Osteoblast (primary cell): ENCODE data around the gene ATP2B3. TPM values are rescaled to one million over a fixed set of nuclear protein-coding genes. Genes with fewer than 3 reads are reported as not detected.

Experiments
- DNase-seq: peaks from one replicate; pipeline ENCODE4 v3.0.0; 2011; ENCODE audit warnings: low spot score, mixed read lengths; ENCODE audit not compliant: insufficient read length; ENCODE audit errors: missing footprints
- H2AFZ ChIP-seq: 2 replicates; pipeline ENCODE4 v1.6.0; 2011; ENCODE audit warnings: mild to moderate bottlenecking, low read length
- H3K27ac ChIP-seq: 2 replicates; pipeline ENCODE4 v1.5.1; 2011; ENCODE audit warnings: mild to moderate bottlenecking, low read depth, low read length, moderate library complexity
- H3K27me3 ChIP-seq: 2 replicates; pipeline ENCODE4 v1.6.0; 2012; ENCODE audit warnings: mild to moderate bottlenecking, control low read depth, inconsistent platforms, low read length, moderate library complexity; ENCODE audit not compliant: insufficient read depth
- H3K36me3 ChIP-seq: 2 replicates; pipeline ENCODE4 v1.5.1; 2011; ENCODE audit warnings: mild to moderate bottlenecking, low read length, control low read depth, moderate library complexity; ENCODE audit not compliant: insufficient read depth
- H3K4me1 ChIP-seq: 2 replicates; pipeline ENCODE4 v1.5.1; 2011; ENCODE audit warnings: mild to moderate bottlenecking, low read length, control low read depth, moderate library complexity; ENCODE audit not compliant: insufficient read depth
- H3K4me2 ChIP-seq: 2 replicates; pipeline ENCODE4 v1.6.0; 2011; ENCODE audit warnings: mild to moderate bottlenecking, low read length; ENCODE audit not compliant: insufficient read depth
- H3K4me3 ChIP-seq: fragments of 200-600 bp; sonication (generic); 3 replicates; pipeline ENCODE4 v1.5.1; 2012; ENCODE audit warnings: mild to moderate bottlenecking, low read length, inconsistent platforms; ENCODE audit not compliant: insufficient read depth
- H3K79me2 ChIP-seq: 2 replicates; pipeline ENCODE4 v1.6.0; 2012; ENCODE audit warnings: mild to moderate bottlenecking, low read length, control low read depth, inconsistent platforms; ENCODE audit not compliant: insufficient read depth
- H3K9me3 ChIP-seq: 2 replicates; pipeline ENCODE4 v1.5.1; 2011; ENCODE audit warnings: low read depth, low read length, control low read depth
- H4K20me1 ChIP-seq: 2 replicates; pipeline ENCODE4 v1.6.0; 2012; ENCODE audit warnings: mild to moderate bottlenecking, low read length, control low read depth; ENCODE audit not compliant: insufficient read depth
- CTCF ChIP-seq: IDR thresholded peaks from 2 replicates; pipeline ENCODE4 v1.5.1; 2011; ENCODE audit warnings: mild to moderate bottlenecking, low read depth, low read length, moderate library complexity; ENCODE audit errors: extremely low read depth
- total RNA-seq: library from RNA; depleted of rRNA; stranded (reverse); fragments of >200 nt; gene quantifications from 2 replicates; pipeline ENCODE4 v1.2.3, GENCODE V29; 2012

Gene ATP2B3
- total RNA-seq, 1 donor = not detected

DNA sequence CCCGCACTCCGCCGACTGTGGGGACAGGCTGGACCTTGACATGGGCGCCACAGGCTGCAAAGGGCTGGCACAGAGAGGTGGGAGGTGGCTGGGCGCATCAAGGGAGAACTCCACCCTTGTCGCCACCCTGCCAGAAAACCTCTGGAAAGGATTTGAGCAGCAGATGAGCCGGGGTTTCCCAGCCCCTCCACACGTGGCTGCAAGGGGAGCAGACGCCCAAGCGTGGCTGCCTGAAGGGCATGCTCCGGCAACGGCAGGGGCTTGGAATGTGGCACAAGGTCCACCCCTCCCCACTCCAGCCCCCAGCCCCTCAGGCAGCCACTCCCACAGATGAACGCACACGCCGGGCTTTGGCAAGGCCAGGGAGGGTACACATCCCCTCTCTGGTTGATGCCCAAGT lies 18.1 kb upstream of the ATP2B3 start:
- TF ChIP-seq CTCF = no peak
- Histone ChIP-seq H3K79me2 (peaks cover 61% of the 10 kb centered on the region), H3K4me1 (peaks cover 34% of the 10 kb centered on the region), H3K4me3 (peak overlapping the region; percentile 33), H3K9me3 (no peaks in the 10 kb centered on the region), H3K27me3 (no peaks in the 10 kb centered on the region), H3K36me3 (peaks cover 1% of the 10 kb centered on the region), H4K20me1 (peaks cover 54% of the 10 kb centered on the region), H2AFZ (no peak overlapping the region), H3K4me2 (peak overlapping the region; percentile 57), H3K27ac (no peak overlapping the region)
- no peak for DNase-seq

- peaks cover 60% of the 10 kb centered on the region for H3K79me2 ChIP-seq
- peak overlapping the region; percentile 57 for H3K4me2 ChIP-seq
- peaks cover 6% of the 10 kb centered on the region for H3K36me3 ChIP-seq
- no peak overlapping the region for H2AFZ ChIP-seq
- H3K9me3 ChIP-seq = no peaks in the 10 kb centered on the region
- H3K4me1 ChIP-seq = peaks cover 34% of the 10 kb centered on the region
- no peaks in the 10 kb centered on the region for H3K27me3 ChIP-seq
- no peak overlapping the region for H3K27ac ChIP-seq
- no peak for TF ChIP-seq CTCF
- DNase-seq = no peak
- H3K4me3 ChIP-seq = peak overlapping the region; percentile 33
- H4K20me1 ChIP-seq = peaks cover 56% of the 10 kb centered on the region
These were observed 17.6 kb upstream of the ATP2B3 start for GRCh38 chrX:153499876-153500275.

DNA sequence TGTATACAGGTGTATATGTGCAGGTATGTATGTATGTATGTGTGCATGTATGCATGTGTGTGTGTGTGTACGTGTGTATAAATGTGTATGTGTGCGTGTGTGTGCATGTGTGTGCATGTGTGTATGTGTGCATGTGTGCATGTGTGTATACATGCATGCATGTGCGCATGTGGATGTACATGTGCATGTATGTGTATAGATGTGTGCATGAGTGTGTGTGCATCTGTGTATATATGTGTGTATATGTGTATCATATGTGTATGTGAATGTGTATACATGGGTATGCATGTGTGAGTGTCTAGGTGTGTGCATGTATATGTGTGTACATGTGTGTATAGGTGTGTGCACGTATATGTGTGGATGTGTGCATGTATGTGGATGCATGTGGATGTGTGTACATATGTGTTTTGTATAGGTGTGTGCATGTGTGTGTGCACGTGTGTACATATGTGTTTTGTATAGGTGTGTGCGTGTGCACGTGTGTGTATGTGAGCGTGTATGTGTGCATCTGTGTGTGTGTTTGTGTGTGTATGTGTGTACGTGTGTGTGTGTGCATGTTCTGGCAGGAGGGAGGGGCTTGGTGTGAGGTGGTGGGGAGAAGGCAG lies 16.7 kb upstream of the ATP2B3 start:
- Histone ChIP-seq H3K4me1 (peaks cover 34% of the 10 kb centered on the region), H3K36me3 (peaks cover 7% of the 10 kb centered on the region), H4K20me1 (peaks cover 62% of the 10 kb centered on the region), H3K9me3 (no peaks in the 10 kb centered on the region), H3K4me3 (no peak overlapping the region), H3K79me2 (peaks cover 51% of the 10 kb centered on the region), H2AFZ (no peak overlapping the region), H3K4me2 (peak overlapping the region; percentile 57), H3K27me3 (no peaks in the 10 kb centered on the region), H3K27ac (no peak overlapping the region)
- DNase-seq = no peak
- no peak for TF ChIP-seq CTCF

GRCh38 chrX:153501530-153501929 lies 15.9 kb upstream of the ATP2B3 start:
- TF ChIP-seq CTCF = no peak
- DNase-seq = no peak
- H3K4me2 ChIP-seq = no peak overlapping the region
- no peaks in the 10 kb centered on the region for H3K9me3 ChIP-seq
- H2AFZ ChIP-seq = no peak overlapping the region
- H4K20me1 ChIP-seq = peaks cover 64% of the 10 kb centered on the region
- peaks cover 34% of the 10 kb centered on the region for H3K4me1 ChIP-seq
- peaks cover 43% of the 10 kb centered on the region for H3K79me2 ChIP-seq
- H3K36me3 ChIP-seq = peaks cover 15% of the 10 kb centered on the region
- no peak overlapping the region for H3K27ac ChIP-seq
- no peaks in the 10 kb centered on the region for H3K27me3 ChIP-seq
- H3K4me3 ChIP-seq = no peak overlapping the region
